GM19463 (cell line): ENCODE data around the gene STX10.

Experiments
- ATAC-seq: cut with Tn5 transposase; IDR thresholded peaks from one replicate; pipeline ENCODE4 v1.9.1; 2021; ENCODE audit warnings: mild to moderate bottlenecking, moderate library complexity; ENCODE audit not compliant: unreplicated experiment

Gene STX10

DNA sequence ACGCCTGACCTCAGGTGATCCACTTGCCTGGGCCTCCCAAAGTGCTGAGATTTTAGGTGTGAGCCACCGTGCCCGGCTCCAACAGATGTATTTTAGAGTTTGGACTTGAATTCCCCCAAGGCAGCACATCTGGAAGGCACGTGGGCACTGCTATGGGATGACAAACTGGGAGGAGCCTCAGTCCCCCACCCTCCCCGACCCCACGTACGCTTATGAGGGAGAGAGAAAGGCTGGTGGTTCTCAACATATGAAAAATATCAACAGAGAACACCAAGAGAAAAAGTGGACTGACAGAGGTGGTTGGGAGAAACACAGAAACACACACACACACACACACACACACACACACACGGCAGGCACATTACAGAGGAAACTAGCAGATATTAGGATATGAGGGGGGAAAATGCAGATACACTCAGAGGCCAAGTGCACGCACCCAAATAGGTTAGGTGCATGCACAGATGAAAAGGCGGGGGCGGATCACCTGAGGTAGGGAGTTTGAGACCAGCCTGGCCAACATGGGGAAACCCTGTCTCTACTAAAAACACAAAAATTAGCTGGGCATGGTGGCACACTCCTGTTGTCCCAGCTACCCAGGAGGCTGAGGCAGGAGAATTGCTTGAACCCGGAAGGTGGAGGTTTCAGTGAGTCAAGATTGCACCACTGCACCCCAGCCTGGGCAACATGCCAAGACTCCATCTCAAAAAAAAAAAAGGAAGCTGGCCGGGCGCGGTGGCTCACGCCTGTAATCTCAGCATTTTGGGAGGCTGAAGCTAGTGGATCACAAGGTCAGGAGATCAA lies 3.2 kb downstream of the STX10 start:
- ATAC-seq = no peak

DNA sequence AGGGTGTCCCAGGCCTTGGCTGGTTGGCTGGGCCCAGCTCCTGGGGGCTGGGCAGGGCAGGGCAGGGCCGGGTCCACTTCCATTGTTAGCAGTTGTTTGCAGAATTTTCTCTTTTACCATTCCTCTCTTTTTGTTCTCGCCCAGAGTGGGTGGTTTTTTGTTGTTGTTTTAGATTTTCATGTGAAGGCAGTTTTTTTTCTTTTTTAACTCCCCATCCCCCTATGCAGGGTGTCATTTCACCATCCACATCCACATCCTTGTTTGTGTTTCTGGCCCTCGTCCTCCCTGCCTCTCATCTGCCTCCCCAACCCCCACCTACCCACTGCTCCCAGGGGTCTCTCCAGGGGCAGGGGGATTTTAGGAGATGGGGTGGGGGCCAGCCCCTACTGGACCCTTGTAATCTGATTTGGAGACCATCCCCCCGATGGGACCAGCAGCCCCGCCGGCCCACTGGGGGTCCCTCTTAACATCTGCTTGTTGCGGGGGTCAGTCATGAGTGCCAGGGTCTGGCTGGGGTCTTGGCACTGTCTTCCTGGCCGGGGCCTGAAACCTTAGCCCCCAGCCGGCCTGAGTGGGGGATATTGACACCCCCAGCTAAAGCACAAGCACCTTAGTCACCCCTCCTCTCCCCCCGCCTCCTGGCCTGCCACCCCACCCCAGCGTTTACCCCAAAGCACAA lies 10.4 kb downstream of the STX10 start:
- ATAC-seq = no peak

DNA sequence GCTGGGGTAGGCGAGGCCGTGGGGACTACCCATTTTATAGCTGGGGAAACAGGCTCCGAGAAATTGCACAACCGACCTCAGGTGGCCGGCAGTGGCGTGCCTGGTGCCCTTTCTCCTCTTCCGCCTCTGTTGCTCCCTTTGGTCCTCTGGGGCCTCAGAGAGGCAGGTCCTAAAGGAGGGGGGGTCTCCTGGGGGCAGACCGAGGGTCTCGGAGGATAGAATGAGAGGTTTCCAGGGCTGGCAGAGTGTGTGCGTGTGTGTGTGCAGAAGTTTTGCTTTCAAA lies 11.3 kb downstream of the STX10 start:
- no peak for ATAC-seq

DNA sequence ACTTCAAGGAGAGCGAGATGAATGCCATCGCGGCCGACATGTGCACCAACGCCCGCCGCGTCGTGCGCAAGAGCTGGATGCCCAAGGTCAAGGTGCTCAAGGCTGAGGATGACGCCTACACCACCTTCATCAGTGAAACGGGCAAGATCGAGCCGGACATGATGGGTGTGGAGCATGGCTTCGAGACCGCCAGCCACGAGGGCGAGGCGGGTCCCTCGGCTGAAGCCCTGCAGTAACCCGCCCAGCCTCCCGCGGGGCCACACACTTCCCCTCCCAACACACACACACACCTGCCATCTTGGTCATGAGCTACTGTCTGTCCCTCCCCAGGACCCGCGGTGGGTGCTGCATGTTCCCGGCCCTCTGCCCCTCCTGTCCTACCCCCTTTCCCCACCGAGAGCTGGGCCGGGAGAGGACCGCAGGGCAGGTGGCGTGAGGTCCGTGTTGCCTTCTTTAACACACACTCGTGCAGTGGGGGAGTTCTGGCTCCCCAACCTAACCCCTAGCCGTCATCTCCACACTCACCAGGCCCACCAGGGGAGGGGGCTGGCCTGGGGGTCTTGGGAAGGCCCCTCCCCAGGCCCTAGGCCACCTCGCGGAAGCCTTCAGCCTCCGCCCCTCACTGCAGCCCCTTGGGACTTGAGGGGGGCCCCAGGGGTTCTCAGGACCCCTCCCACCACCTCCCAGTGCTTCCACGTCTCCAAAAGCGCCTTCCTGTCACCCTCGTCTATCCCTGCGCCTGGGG lies 11.8 kb downstream of the STX10 start:
- no peak for ATAC-seq

DNA sequence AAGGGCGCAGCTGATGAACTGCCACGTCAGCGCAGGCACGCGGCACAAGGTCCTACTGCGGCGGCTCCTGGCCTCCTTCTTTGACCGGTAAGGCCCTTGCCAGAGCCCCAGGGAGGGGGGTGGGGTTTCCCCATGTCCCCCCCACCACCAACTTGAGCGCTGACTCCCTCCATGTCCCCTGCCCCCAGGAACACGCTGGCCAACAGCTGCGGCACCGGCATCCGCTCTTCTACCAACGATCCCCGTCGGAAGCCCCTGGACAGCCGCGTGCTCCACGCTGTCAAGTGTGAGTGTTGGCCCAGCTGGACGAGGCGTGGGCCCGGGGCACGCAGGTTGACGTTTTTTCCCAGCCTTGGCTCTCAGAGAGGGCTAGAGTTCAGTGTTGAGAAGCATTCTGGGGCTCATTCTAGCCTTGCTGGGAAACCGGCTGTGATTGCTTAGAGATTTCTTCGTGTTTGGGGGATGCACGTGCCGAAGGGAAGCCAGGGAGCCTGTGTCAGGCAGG lies 12.8 kb downstream of the STX10 start:
- ATAC-seq = no peak

GRCh38 chr19:13135068-13136062 lies 14.8 kb downstream of the STX10 start:
- ATAC-seq = no peak

- no peak for ATAC-seq
Measured at GRCh38 chr19:13134626-13135025, 15.5 kb downstream of the STX10 start.

DNA sequence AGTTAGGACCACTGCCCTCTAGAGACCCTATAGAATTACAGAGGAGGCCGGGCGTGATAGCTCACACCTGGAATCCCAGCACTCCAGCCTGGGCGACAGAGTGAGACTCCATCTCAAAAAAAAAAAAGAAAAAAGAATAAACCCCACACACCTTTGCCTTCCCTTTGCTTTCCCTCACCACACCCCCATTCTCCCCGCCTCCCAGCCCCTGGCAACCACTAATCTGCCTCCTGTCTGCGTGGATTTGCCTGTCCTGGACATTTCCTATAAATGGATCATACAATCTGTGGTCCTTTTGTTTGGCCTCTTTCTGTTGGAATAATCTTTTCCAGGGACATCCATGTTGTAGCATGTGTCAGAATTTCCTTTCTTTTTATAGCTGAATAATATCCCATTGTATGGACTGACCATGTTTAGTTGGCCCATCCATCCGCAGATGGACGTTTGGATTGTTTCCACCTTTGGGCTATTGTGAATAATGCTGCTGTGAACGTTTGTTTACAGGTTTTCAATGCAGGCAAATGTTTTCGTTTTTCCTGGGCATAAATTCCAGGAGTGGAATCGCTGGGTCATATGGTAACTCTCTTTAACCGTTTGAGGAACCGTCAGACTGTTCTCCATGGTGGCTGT lies 16.8 kb downstream of the STX10 start:
- no peak for ATAC-seq

GRCh38 chr19:13132471-13133180 lies 17.5 kb downstream of the STX10 start:
- ATAC-seq = no peak

GRCh38 chr19:13130886-13131490 lies 19.2 kb downstream of the STX10 start:
- ATAC-seq = no peak

GRCh38 chr19:13129384-13129783 lies 20.8 kb downstream of the STX10 start:
- no peak for ATAC-seq

DNA sequence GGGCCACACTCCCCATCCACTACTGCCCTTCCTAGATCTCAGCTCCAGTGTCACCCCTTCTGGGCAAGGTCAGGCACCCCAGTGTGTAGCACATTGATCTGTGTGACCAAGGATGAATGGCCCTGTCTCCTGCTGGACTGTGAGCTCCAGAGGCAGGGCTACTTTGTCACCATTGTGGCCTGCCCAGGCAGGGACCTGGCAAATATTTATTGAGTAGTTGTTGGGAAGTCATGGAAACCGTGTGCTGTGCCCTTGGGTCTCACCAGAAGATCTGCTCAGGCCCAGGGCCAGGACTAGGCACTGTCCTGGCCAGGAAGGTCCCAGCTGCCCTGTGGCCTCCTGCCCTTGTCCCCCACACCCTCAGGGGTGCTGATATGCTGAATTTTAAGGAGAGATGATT lies 21.6 kb downstream of the STX10 start:
- no peak for ATAC-seq

DNA sequence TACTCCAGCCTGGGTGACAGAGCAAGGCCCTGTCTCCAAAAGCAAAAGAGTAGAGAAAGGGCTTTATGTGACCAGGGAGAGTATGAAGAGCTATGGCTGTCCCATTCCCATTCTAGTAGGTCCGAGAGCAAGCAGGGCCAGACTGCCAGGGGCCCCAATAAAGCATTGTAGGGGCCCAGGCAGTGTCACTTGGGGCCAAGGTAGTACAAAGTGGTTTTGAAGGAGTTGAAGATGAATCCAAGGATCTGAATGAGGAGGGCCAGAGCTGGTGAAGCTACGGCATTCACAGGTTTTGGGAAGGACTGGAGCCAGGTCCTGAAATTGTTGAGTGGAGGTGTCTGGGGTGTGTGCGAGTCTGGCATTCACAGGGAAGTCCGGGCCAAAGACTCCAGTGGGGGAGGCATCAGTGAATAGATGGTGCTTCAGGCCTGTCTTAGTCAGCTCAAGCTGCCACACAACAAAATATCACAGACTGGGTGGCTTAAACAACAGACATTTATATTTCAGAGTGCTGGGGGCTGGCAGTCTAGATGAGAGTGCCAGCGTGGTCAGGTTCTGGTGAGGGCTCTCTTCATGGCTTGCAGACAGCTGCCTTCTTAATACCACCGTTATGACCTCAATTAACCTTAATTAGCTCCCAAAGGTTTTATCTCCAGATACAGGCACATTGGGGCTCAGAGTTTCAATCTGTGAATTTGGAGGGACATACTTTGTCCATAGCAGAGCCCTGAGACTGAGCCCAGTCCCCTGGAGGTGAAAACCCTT lies 22.2 kb downstream of the STX10 start:
- ATAC-seq = no peak

DNA sequence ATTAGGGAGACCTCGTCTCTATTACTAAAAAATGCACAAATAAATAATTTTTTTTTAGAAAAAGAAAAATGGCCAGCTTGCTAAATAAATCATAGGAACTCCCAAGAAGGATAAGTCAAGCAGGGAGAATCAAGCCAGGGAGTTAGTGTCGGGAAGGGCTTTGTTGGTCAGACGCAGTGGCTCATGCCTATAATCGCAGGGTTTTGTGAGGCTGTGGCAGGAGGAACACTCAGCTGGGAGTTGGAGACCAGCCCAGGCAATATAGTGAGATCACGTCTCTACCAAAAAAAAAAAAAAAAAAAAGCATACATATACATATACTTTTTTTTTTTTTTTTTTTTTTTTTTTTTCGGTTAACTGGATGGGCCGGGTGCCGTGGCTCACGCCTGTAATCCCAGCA lies 23.1 kb downstream of the STX10 start:
- ATAC-seq = no peak

DNA sequence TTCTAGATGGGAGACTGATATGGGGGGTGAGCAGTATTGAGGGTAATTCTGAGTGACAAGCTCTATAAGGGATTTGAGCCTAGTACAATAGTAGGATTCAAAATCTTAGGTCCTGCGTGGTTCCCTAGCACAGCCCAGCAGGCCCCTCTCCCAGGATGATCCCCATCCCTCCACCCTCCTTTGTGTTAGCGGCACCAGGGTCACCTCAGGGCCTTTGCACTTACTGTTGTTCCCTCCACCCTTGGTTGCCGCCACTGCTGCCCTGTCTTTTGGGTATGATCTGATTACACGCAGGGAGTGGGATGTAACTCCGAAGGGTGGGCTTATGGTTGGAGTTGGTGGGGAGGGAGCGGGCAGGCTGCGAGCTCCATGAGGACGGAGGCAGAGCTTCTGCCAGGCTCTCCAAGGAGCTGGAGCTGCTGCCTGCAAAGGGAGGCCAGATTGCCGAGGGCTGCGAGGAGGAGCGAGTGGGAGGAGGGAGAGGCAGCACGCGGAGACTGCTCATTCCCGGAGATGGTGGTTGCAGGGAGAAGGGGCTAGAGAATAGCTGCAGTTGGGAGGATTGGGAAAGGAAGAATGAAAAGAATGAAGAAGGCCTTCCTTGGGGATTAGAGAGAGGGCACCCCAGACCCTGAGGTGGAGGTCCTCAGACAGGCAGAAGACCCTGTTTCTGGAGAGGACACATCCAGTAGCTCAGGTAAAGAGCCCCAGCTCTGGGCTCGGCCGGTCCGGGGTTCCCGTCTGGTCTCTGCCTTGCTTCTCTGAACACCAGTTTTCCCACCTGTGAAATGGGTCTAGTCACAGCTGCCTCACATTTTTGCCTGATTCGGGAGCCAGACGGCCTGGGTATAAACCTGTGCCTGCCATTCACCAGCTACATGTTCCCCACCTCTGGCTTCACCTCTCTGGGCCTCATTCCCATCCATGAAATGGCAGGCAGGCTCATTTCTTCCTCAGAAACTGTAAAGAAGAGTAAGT lies 26.9 kb downstream of the STX10 start:
- no peak for ATAC-seq

DNA sequence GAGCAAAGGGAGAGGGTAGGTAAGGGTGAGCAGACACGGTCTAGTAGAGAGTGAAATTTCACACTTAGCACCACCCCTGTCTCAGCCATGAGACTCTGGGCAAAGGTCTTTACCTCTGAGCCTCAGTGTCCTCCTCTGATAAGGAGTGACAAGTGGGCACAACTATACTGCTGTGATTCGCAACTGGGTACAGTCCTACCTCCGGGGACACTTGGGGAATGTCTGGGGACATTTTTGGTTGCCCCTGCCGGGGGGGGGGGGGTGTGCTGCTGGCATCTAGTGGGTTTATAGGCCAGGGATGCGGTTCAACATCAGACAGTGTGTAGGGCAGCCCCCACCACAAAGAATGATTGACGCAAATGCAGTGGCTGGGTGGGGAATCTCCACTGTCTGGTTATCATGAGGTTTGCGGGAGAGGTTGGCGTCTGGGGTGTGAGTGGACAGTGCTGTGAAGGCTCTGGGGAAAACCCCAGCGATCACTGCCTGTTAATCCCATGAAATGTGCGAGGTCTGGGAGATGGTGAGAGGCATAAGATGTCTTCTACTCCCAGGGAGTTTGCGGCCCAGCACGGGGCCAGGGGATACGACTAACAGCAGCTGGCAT lies 27.8 kb downstream of the STX10 start:
- no peak for ATAC-seq
